ENCODE measurements around the gene RNF112. TPM values are rescaled to one million over a fixed set of nuclear protein-coding genes. Genes with fewer than 3 reads are reported as not detected.
A peak's percentile ranks its signal among the peaks of the same experiment; 100 is the strongest.

The RNF112 gene
- total RNA-seq, 4 donors from 2014 or later: 0.54 to 4.2 (median 1.3) TPM

DNA sequence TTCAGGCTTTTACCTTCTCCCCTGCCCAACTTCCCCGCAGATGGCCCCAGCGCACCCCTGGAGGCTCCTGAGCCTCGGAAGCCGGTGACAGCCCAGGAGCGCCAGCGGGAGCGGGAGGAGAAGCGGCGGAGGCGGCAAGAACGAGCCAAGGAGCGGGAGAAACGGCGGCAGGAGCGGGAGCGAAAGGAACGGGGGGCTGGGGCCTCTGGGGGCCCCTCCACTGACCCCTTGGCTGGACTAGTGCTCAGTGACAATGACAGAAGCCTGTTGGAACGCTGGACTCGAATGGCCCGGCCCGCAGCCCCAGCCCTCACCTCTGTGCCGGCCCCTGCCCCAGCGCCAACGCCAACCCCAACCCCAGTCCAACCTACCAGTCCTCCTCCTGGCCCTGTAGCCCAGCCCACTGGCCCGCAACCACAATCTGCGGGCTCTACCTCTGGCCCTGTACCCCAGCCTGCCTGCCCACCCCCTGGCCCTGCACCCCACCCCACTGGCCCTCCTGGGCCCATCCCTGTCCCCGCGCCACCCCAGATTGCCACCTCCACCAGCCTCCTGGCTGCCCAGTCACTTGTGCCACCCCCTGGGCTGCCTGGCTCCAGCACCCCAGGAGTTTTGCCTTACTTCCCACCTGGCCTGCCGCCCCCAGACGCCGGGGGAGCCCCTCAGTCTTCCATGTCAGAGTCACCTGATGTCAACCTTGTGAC lies 29.1 kb upstream of the RNF112 start:
- intact Hi-C loops (cut with DNase I; ENCODE audit: low total_unique reads): no loop called here
- peak in 1 of 2 donors; percentile 82 for DNase-seq (ENCODE audit: low spot score in 2 of 2)
- TF ChIP-seq, protein P1, sequence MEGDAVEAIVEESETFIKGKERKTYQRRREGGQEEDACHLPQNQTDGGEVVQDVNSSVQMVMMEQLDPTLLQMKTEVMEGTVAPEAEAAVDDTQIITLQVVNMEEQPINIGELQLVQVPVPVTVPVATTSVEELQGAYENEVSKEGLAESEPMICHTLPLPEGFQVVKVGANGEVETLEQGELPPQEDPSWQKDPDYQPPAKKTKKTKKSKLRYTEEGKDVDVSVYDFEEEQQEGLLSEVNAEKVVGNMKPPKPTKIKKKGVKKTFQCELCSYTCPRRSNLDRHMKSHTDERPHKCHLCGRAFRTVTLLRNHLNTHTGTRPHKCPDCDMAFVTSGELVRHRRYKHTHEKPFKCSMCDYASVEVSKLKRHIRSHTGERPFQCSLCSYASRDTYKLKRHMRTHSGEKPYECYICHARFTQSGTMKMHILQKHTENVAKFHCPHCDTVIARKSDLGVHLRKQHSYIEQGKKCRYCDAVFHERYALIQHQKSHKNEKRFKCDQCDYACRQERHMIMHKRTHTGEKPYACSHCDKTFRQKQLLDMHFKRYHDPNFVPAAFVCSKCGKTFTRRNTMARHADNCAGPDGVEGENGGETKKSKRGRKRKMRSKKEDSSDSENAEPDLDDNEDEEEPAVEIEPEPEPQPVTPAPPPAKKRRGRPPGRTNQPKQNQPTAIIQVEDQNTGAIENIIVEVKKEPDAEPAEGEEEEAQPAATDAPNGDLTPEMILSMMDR (IDR thresholded peaks at IDR 0.05): no peak
- TF ChIP-seq POLR2A (IDR thresholded peaks at IDR 0.05): no peak
- no peak overlapping the region for H3K4me3 ChIP-seq (ENCODE audit: low read depth, poor library complexity, severe bottlenecking)
- WGBS, 2 donors: 92 to 93% methylated on average over 31 of the region's 31 CpGs

DNA sequence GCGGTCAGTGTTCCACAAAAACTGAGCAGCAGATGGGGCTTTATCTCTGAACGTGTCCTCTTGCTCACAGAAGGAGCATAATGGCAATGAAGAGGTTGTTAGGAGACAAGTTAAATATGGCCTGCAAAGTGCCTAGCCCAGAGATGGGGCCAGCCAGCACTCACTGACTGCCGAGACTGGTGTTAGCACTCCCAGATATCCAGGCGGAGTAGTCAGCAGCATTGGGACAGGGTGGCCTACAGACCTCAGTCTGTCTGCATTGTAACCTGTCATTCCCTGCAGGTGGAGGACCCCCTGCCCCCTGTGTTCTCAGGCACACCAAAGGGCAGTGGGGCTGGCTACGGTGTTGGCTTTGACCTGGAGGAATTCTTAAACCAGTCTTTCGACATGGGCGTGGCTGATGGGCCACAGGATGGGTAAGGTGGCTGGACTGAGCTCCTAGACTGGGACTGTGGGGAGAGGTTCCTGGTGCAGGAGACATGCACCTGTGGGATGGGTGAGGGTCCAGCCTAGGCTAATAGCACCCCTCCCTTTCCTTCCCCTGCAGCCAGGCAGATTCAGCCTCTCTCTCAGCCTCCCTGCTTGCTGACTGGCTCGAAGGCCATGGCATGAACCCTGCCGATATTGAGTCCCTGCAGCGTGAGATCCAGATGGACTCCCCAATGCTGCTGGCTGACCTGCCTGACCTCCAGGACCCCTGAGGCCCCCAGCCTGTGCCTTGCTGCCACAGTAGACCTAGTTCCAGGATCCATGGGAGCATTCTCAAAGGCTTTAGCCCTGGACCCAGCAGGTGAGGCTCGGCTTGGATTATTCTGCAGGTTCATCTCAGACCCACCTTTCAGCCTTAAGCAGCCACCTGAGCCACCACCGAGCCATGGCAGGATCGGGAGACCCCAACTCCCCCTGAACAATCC lies 28.2 kb upstream of the RNF112 start:
- peak in 1 of 2 donors; percentile 82 for DNase-seq (ENCODE audit: low spot score in 2 of 2)
- intact Hi-C loops (cut with DNase I; ENCODE audit: low total_unique reads): no loop called here
- TF ChIP-seq POLR2A (IDR thresholded peaks at IDR 0.05): no peak
- TF ChIP-seq, protein P1 (IDR thresholded peaks at IDR 0.05): no peak
- H3K4me3 ChIP-seq (ENCODE audit: low read depth, poor library complexity, severe bottlenecking): no peak overlapping the region
- WGBS, 2 donors: 82 to 85% methylated on average over 11 to 13 of the region's 13 CpGs

DNA sequence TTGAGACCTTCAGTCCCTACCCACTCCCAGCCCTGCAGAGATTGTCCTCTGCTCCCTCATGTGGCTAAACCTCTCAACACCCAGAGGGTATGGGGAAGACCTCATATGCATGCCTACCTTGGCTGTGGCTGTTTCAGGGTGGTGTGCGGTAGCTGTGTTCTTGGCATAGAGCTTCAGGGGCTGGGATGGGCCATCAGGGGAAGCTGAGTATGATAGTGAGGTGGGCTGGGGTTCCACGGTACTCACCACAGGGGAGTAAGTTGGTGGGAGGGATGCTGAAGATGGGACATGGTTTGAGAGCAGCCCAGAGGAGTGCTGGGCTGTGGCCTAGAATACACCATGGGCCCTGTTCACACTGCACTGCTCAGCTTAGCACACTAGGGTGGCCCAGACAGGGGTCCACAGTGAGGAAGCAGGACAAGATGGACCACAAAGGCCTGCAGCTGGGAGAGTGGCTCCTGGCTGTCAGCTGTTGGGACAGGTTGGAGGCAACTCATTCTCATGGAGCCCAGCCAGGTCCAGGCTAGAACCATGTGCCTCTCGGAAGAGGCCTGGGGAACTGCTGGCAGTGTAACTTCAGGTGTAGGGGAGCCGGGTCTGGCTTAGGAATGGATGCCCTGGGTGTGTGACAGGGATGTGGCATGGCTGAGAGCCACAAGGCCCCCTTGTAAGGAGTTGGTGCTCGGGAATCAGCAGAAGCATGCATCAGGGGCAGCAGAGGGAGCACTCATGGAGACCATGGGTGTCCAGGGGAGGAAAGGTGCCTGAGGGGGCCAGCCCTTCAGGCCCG lies 27.2 kb upstream of the RNF112 start:
- intact Hi-C loops (cut with DNase I; ENCODE audit: low total_unique reads): no loop called here
- 60 to 62% methylated on average over 6 of the region's 6 CpGs for WGBS, 2 donors
- TF ChIP-seq POLR2A (IDR thresholded peaks at IDR 0.05): no peak
- TF ChIP-seq, protein P1 (IDR thresholded peaks at IDR 0.05): no peak
- no peak overlapping the region for H3K4me3 ChIP-seq (ENCODE audit: low read depth, poor library complexity, severe bottlenecking)
- peak in 1 of 2 donors; percentile 92 for DNase-seq (ENCODE audit: low spot score in 2 of 2)

DNA sequence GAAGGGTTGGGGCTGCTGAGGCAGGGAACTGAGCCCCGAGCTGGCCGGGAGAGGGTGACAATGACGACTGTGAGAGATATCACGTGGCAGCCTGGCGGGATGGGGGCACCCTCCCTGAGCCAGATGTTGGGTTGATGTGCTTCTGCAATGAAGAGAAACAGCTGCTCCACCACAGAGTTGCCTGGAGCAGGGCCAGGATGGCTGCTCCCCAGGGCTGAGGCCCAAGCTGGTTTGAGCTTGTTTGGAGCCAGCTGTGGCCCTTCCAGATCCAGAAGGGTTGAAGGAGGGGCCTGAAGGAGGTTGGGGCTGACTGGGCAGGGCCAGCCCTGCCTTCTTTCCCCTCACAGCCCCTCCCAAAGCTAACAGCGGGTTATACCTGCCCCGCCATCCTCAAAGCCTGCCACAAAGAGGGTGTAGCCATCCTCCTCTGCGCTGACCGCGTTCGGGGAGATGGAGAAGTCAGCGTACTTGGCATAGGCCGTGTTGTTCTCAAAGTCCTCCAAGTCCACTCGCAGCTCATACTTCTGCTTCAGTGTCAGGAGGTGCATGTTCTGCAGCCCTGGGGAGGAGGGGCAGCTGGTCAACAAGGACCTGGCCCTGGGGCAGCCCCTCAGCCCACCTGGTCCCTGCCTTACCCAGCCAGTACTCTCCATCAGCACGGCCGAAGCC lies 26.2 kb upstream of the RNF112 start:
- H3K4me3 ChIP-seq (ENCODE audit: low read depth, poor library complexity, severe bottlenecking): no peak overlapping the region
- peak; percentile 87 to 98 for DNase-seq (ENCODE audit: low spot score in 2 of 2)
- intact Hi-C loops (cut with DNase I; ENCODE audit: low total_unique reads): no loop called here
- TF ChIP-seq, protein P1 (IDR thresholded peaks at IDR 0.05): no peak
- TF ChIP-seq POLR2A (IDR thresholded peaks at IDR 0.05): no peak
- WGBS, 2 donors: 16 to 24% methylated on average over 12 to 16 of the region's 16 CpGs

DNA sequence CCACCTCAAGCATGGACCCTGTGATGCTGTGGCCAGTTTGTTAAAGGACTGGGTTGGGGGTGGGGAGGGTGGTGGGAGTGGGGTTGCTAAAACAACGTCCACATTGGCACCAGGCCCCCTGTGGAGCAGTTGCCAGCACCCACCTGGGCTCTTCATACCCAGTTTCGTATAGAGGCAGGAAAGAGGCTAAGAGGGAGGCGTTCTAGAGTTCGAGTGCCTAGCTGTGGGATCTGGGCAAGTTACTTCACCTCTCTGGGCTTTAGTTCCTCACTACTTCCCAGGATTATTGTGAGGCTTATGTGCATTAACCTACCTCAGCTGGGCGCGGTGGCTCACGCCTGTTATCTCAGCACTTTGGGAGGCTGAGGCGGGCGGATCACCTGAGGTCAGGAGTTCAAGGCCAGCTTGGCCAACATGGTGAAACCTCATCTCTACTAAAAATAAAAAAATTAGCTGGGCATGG lies 25.5 kb upstream of the RNF112 start:
- intact Hi-C loops (cut with DNase I; ENCODE audit: low total_unique reads): no loop called here
- H3K4me3 ChIP-seq (ENCODE audit: low read depth, poor library complexity, severe bottlenecking): no peak overlapping the region
- TF ChIP-seq, protein P1 (IDR thresholded peaks at IDR 0.05): no peak
- TF ChIP-seq POLR2A (IDR thresholded peaks at IDR 0.05): no peak
- DNase-seq (ENCODE audit: low spot score in 2 of 2): peak in 1 of 2 donors; percentile 85
- 47 to 77% methylated on average over 9 of the region's 9 CpGs for WGBS, 2 donors

Measured in lower leg skin (tissue), 4 donors.